GM23338 (cell line): ENCODE data around the gene PTPRZ1. TPM values are rescaled to one million over a fixed set of nuclear protein-coding genes. Genes with fewer than 3 reads are reported as not detected.

Experiments used
- ATAC-seq: fragments of 200-7000 bp; cut with Tn5 transposase; 3 replicates; pipeline ENCODE4 v1.9.1; 2020
- DNase-seq: peaks from one replicate; pipeline ENCODE4 v3.0.0-alpha.2; 2015; ENCODE audit warnings: low spot score
- H2AFZ ChIP-seq: fragments of 200-600 bp; sonication (generic); 2 replicates; pipeline ENCODE4 v1.8.0; 2016; ENCODE audit warnings: antibody characterized with exemption, mild to moderate bottlenecking, moderate library complexity
- H3F3A ChIP-seq: fragments of 200-600 bp; sonication (generic); replicated peaks from 2 replicates; pipeline ENCODE4 v1.8.0; 2017; ENCODE audit warnings: antibody characterized with exemption, mixed run types, low read depth
- H3K27ac ChIP-seq: fragments of 200-600 bp; sonication (generic); 2 replicates; pipeline ENCODE4 v1.6.1; 2016; ENCODE audit warnings: low read depth
- H3K27me3 ChIP-seq: fragments of 200-600 bp; sonication (generic); 2 replicates; pipeline ENCODE4 v1.8.0; 2016; ENCODE audit warnings: mild to moderate bottlenecking, mixed run types, moderate library complexity; ENCODE audit not compliant: insufficient read depth
- H3K36me3 ChIP-seq: fragments of 200-600 bp; sonication (generic); 2 replicates; pipeline ENCODE4 v1.8.0; 2016; ENCODE audit warnings: mild to moderate bottlenecking; ENCODE audit not compliant: insufficient read depth
- H3K4me1 ChIP-seq: fragments of 200-600 bp; sonication (generic); 2 replicates; pipeline ENCODE4 v1.8.0; 2016; ENCODE audit warnings: mild to moderate bottlenecking, moderate library complexity; ENCODE audit not compliant: insufficient read depth
- H3K4me2 ChIP-seq: fragments of 200-600 bp; sonication (generic); 2 replicates; pipeline ENCODE4 v1.7.1; 2017; ENCODE audit warnings: mixed run types
- H3K4me3 ChIP-seq: fragments of 200-600 bp; sonication (generic); 2 replicates; pipeline ENCODE4 v1.6.1; 2016; ENCODE audit warnings: mixed run types
- H3K79me2 ChIP-seq: fragments of 200-600 bp; sonication (generic); replicated peaks from 2 replicates; pipeline ENCODE4 v1.8.0; 2017; ENCODE audit warnings: mild to moderate bottlenecking; ENCODE audit not compliant: insufficient read depth
- H3K9me2 ChIP-seq: fragments of 200-600 bp; sonication (generic); 2 replicates; pipeline ENCODE4 v1.8.0; 2017; ENCODE audit not compliant: insufficient read depth
- H4K20me1 ChIP-seq: fragments of 200-600 bp; sonication (generic); replicated peaks from 2 replicates; pipeline ENCODE4 v1.8.0; 2017; ENCODE audit warnings: mild to moderate bottlenecking; ENCODE audit not compliant: insufficient read depth
- H3K27ac Mint-ChIP-seq: 2 replicates; pipeline ENCODE4 v1.8.0; 2020; ENCODE audit warnings: inconsistent platforms, mild to moderate bottlenecking, moderate library complexity, mixed read lengths
- H3K27me3 Mint-ChIP-seq: 3 replicates; pipeline ENCODE4 v1.8.0; 2022; ENCODE audit warnings: low read depth, mild to moderate bottlenecking, moderate library complexity, mixed read lengths, inconsistent platforms; ENCODE audit not compliant: insufficient read depth, poor library complexity
- H3K36me3 Mint-ChIP-seq: 3 replicates; pipeline ENCODE4 v1.8.0; 2021; ENCODE audit warnings: low read depth, mild to moderate bottlenecking, inconsistent platforms, moderate library complexity, mixed read lengths
- H3K4me1 Mint-ChIP-seq: 3 replicates; pipeline ENCODE4 v1.8.0; 2020; ENCODE audit warnings: mild to moderate bottlenecking, inconsistent platforms, mixed read lengths
- H3K4me3 Mint-ChIP-seq: 3 replicates; pipeline ENCODE4 v1.8.0; 2021; ENCODE audit warnings: moderate library complexity, mild to moderate bottlenecking, inconsistent platforms, mixed read lengths
- H3K9me3 Mint-ChIP-seq: 3 replicates; pipeline ENCODE4 v1.8.0; 2020; ENCODE audit warnings: moderate library complexity, mild to moderate bottlenecking, inconsistent platforms, mixed read lengths
- CREB1 ChIP-seq: fragments of 250-450 bp; sonication (Bioruptor Pico); IDR thresholded peaks from 2 replicates; pipeline ENCODE4 v1.5.0; 2020; ENCODE audit warnings: low read depth, mild to moderate bottlenecking, moderate library complexity
- EZH2 ChIP-seq: fragments of 200-600 bp; sonication (generic); IDR thresholded peaks from one replicate; pipeline ENCODE4 v1.8.0; 2017; ENCODE audit warnings: antibody characterized with exemption, mild to moderate bottlenecking, low read depth; ENCODE audit not compliant: unreplicated experiment
- EZH2phosphoT487 ChIP-seq: fragments of 200-600 bp; sonication (generic); IDR thresholded peaks from one replicate; pipeline ENCODE4 v1.8.1; 2018; ENCODE audit warnings: antibody characterized with exemption; ENCODE audit not compliant: unreplicated experiment
- JUNB ChIP-seq: IDR thresholded peaks from one replicate; pipeline ENCODE4 v1.6.1; 2016; ENCODE audit warnings: antibody characterized with exemption; ENCODE audit not compliant: unreplicated experiment
- NANOG ChIP-seq: IDR thresholded peaks from 2 replicates; pipeline ENCODE4 v1.6.1; 2016; ENCODE audit warnings: antibody characterized with exemption, borderline replicate concordance
- POLR2AphosphoS5 ChIP-seq: IDR thresholded peaks from 2 replicates; pipeline ENCODE4 v1.6.1; 2016; ENCODE audit warnings: antibody characterized with exemption, low read depth
- STAT1 ChIP-seq: IDR thresholded peaks from one replicate; pipeline ENCODE4 v1.6.1; 2016; ENCODE audit warnings: antibody characterized with exemption; ENCODE audit not compliant: unreplicated experiment
- ZNF114 ChIP-seq: fragments of 250-450 bp; sonication (Bioruptor Pico); IDR thresholded peaks from 2 replicates; pipeline ENCODE4 v1.5.0; 2020; ENCODE audit warnings: mild to moderate bottlenecking, moderate library complexity
- ZNF331 ChIP-seq: fragments of 250-450 bp; sonication (Bioruptor Pico); IDR thresholded peaks from 2 replicates; pipeline ENCODE4 v1.5.0; 2020; ENCODE audit warnings: low read depth, mild to moderate bottlenecking, moderate library complexity
- polyA plus RNA-seq: library from polyadenylated mRNA; unstranded; fragments of >200 nt; fragmentation: Nextera tagmentation; extraction: Ambion mirVana; gene quantifications from 2 replicates; pipeline ENCODE4 v1.2.1, GENCODE V29; 2016
- total RNA-seq: library from RNA; depleted of rRNA; stranded (reverse); fragments of >200 nt; shearing (Covaris generic); gene quantifications from 2 replicates; pipeline ENCODE4 v1.2.3, GENCODE V29; 2014
- TF ChIP-seq, protein P1 (sequence below): fragments of 250-450 bp; sonication (Bioruptor Pico); IDR thresholded peaks from 2 replicates; pipeline ENCODE4 v1.5.0; 2020; ENCODE audit warnings: mild to moderate bottlenecking, moderate library complexity
- TF ChIP-seq, protein P2 (sequence below): IDR thresholded peaks from one replicate; pipeline ENCODE4 v1.6.1; 2018; ENCODE audit warnings: antibody characterized with exemption; ENCODE audit not compliant: unreplicated experiment
- TF ChIP-seq, protein P3 (sequence below), 2 experiments: fragments of 200-600 bp in 1 of 2; sonication (generic) in 1 of 2; conservative IDR thresholded peaks; 2 replicates each; pipeline versions ENCODE4 v1.5.1 to v1.6.1; 2016 to 2017; ENCODE audit warnings: antibody characterized with exemption in 2 of 2, low read depth in 2 of 2, mild to moderate bottlenecking in 2 of 2, moderate library complexity in 1 of 2
- TF ChIP-seq, protein P4 (sequence below): IDR thresholded peaks from 2 replicates; pipeline ENCODE4 v1.6.1; 2016; ENCODE audit warnings: antibody characterized with exemption

PTPRZ1 gene
- total and polyA plus RNA-seq, 2 experiments from 2014 or later: 160 to 230 TPM

DNA sequence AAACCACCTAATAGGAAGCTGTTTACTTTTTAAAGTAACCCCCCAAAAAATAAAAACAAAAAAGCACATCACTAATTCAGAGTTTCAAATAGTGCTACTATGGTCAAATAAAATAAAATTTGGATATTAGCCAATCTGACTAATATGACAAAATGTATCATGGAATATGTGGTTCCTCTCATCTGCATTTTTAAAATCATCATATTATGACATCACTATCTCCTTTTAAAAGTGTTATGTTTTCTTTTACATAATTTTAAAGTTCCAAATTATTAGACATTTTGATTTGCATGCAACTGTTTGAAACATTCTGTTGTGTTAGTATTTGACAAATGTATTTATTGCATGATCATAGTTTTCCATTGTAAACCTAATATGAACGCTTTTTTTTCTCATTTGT lies 160.7 kb downstream of the PTPRZ1 start:
- H3K9me2 ChIP-seq: no peaks in the 10 kb centered on the region
- H3K36me3 Mint-ChIP-seq: peaks cover 32% of the 10 kb centered on the region
- no peaks in the 10 kb centered on the region for H3F3A ChIP-seq
- H3K4me1 Mint-ChIP-seq: no peaks in the 10 kb centered on the region
- ATAC-seq: no peak
- H2AFZ ChIP-seq: no peak overlapping the region
- peaks cover 2% of the 10 kb centered on the region for H3K27me3 Mint-ChIP-seq
- no peaks in the 10 kb centered on the region for H3K27me3 ChIP-seq
- H3K4me3 Mint-ChIP-seq: no peak overlapping the region
- H3K4me3 ChIP-seq: no peak overlapping the region
- TF ChIP-seq, protein P1, sequence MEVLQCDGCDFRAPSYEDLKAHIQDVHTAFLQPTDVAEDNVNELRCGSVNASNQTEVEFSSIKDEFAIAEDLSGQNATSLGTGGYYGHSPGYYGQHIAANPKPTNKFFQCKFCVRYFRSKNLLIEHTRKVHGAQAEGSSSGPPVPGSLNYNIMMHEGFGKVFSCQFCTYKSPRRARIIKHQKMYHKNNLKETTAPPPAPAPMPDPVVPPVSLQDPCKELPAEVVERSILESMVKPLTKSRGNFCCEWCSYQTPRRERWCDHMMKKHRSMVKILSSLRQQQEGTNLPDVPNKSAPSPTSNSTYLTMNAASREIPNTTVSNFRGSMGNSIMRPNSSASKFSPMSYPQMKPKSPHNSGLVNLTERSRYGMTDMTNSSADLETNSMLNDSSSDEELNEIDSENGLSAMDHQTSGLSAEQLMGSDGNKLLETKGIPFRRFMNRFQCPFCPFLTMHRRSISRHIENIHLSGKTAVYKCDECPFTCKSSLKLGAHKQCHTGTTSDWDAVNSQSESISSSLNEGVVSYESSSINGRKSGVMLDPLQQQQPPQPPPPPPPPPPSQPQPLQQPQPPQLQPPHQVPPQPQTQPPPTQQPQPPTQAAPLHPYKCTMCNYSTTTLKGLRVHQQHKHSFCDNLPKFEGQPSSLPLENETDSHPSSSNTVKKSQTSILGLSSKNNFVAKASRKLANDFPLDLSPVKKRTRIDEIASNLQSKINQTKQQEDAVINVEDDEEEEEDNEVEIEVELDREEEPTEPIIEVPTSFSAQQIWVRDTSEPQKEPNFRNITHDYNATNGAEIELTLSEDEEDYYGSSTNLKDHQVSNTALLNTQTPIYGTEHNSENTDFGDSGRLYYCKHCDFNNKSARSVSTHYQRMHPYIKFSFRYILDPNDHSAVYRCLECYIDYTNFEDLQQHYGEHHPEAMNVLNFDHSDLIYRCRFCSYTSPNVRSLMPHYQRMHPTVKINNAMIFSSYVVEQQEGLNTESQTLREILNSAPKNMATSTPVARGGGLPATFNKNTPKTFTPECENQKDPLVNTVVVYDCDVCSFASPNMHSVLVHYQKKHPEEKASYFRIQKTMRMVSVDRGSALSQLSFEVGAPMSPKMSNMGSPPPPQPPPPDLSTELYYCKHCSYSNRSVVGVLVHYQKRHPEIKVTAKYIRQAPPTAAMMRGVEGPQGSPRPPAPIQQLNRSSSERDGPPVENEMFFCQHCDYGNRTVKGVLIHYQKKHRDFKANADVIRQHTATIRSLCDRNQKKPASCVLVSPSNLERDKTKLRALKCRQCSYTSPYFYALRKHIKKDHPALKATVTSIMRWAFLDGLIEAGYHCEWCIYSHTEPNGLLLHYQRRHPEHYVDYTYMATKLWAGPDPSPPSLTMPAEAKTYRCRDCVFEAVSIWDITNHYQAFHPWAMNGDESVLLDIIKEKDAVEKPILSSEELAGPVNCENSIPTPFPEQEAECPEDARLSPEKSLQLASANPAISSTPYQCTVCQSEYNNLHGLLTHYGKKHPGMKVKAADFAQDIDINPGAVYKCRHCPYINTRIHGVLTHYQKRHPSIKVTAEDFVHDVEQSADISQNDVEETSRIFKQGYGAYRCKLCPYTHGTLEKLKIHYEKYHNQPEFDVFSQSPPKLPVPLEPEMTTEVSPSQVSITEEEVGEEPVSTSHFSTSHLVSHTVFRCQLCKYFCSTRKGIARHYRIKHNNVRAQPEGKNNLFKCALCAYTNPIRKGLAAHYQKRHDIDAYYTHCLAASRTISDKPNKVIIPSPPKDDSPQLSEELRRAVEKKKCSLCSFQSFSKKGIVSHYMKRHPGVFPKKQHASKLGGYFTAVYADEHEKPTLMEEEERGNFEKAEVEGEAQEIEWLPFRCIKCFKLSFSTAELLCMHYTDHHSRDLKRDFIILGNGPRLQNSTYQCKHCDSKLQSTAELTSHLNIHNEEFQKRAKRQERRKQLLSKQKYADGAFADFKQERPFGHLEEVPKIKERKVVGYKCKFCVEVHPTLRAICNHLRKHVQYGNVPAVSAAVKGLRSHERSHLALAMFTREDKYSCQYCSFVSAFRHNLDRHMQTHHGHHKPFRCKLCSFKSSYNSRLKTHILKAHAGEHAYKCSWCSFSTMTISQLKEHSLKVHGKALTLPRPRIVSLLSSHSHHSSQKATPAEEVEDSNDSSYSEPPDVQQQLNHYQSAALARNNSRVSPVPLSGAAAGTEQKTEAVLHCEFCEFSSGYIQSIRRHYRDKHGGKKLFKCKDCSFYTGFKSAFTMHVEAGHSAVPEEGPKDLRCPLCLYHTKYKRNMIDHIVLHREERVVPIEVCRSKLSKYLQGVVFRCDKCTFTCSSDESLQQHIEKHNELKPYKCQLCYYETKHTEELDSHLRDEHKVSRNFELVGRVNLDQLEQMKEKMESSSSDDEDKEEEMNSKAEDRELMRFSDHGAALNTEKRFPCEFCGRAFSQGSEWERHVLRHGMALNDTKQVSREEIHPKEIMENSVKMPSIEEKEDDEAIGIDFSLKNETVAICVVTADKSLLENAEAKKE: no peak
- TF ChIP-seq EZH2phosphoT487 (no peak), CREB1 (CRISPR knock-in tag) (no peak), POLR2AphosphoS5 (no peak), JUNB (no peak), NANOG (no peak), STAT1 (no peak), EZH2 (no peak), ZNF114 (no peak), ZNF331 (CRISPR knock-in tag) (no peak)
- TF ChIP-seq, protein P2, sequence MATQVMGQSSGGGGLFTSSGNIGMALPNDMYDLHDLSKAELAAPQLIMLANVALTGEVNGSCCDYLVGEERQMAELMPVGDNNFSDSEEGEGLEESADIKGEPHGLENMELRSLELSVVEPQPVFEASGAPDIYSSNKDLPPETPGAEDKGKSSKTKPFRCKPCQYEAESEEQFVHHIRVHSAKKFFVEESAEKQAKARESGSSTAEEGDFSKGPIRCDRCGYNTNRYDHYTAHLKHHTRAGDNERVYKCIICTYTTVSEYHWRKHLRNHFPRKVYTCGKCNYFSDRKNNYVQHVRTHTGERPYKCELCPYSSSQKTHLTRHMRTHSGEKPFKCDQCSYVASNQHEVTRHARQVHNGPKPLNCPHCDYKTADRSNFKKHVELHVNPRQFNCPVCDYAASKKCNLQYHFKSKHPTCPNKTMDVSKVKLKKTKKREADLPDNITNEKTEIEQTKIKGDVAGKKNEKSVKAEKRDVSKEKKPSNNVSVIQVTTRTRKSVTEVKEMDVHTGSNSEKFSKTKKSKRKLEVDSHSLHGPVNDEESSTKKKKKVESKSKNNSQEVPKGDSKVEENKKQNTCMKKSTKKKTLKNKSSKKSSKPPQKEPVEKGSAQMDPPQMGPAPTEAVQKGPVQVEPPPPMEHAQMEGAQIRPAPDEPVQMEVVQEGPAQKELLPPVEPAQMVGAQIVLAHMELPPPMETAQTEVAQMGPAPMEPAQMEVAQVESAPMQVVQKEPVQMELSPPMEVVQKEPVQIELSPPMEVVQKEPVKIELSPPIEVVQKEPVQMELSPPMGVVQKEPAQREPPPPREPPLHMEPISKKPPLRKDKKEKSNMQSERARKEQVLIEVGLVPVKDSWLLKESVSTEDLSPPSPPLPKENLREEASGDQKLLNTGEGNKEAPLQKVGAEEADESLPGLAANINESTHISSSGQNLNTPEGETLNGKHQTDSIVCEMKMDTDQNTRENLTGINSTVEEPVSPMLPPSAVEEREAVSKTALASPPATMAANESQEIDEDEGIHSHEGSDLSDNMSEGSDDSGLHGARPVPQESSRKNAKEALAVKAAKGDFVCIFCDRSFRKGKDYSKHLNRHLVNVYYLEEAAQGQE: no peak
- TF ChIP-seq, protein P3, sequence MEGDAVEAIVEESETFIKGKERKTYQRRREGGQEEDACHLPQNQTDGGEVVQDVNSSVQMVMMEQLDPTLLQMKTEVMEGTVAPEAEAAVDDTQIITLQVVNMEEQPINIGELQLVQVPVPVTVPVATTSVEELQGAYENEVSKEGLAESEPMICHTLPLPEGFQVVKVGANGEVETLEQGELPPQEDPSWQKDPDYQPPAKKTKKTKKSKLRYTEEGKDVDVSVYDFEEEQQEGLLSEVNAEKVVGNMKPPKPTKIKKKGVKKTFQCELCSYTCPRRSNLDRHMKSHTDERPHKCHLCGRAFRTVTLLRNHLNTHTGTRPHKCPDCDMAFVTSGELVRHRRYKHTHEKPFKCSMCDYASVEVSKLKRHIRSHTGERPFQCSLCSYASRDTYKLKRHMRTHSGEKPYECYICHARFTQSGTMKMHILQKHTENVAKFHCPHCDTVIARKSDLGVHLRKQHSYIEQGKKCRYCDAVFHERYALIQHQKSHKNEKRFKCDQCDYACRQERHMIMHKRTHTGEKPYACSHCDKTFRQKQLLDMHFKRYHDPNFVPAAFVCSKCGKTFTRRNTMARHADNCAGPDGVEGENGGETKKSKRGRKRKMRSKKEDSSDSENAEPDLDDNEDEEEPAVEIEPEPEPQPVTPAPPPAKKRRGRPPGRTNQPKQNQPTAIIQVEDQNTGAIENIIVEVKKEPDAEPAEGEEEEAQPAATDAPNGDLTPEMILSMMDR (conservative IDR thresholded peaks at IDR 0.05; ENCODE audit: low read depth in 2 of 2): no peak
- TF ChIP-seq, protein P4, sequence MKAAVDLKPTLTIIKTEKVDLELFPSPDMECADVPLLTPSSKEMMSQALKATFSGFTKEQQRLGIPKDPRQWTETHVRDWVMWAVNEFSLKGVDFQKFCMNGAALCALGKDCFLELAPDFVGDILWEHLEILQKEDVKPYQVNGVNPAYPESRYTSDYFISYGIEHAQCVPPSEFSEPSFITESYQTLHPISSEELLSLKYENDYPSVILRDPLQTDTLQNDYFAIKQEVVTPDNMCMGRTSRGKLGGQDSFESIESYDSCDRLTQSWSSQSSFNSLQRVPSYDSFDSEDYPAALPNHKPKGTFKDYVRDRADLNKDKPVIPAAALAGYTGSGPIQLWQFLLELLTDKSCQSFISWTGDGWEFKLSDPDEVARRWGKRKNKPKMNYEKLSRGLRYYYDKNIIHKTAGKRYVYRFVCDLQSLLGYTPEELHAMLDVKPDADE: no peak
- H3K4me1 ChIP-seq: no peaks in the 10 kb centered on the region
- no peaks in the 10 kb centered on the region for H3K79me2 ChIP-seq
- no peaks in the 10 kb centered on the region for H3K9me3 Mint-ChIP-seq
- H3K27ac Mint-ChIP-seq: no peak overlapping the region
- H3K4me2 ChIP-seq: no peak overlapping the region
- H3K36me3 ChIP-seq: peaks cover 21% of the 10 kb centered on the region
- DNase-seq: no peak
- H3K27ac ChIP-seq: no peak overlapping the region
- no peaks in the 10 kb centered on the region for H4K20me1 ChIP-seq
